ENCODE results near the gene TATDN3. TPM values are rescaled to one million over a fixed set of nuclear protein-coding genes. Genes with fewer than 3 reads are reported as not detected.
A peak's percentile ranks its signal among the peaks of the same experiment; 100 is the strongest.

The TATDN3 gene
- total and polyA plus RNA-seq, 9 of the 15 experiments (the other 6 are each of a cell fraction or from before 2014, with no cell fraction given) = 18.3 to 79.9 (median 28.2) TPM

GRCh38 chr1:212771341-212771740, 20.4 kb upstream of the TATDN3 start:
- in situ Hi-C loops (cut with MboI) = loop anchor here (10.0 kb wide), 1 partner anchor 677 kb away; no protein-coding TSS in a partner anchor
- H3K4me2 ChIP-seq (ENCODE audit: insufficient read depth, low read length) = no peak overlapping the region
- POLR2A ChIA-PET = interaction anchor here (1.1 kb wide), 1 partner anchor 20 kb away, joined by 3 read pairs; the partner anchor contains the start of genes NSL1 and TATDN3

DNA sequence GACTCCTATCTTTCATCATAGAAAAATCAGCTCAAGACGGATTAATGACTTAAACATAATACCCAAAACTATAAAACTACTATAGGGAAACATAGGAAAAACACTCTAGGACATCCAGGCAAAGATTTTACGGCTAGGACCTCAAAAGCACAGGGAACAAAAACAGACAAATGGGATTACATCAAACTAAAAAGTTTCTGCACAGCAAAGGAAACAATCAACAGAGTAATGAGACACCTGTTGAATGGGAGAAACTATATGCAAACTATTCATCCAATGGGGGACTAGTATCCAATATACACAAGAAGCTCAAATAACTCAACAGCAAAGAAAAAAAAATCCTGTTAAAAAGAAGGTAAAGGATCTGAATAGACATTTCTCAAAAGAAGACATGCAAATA, 18.7 kb upstream of the TATDN3 start:
- Histone ChIP-seq H3K9me3 (replicated peaks; ENCODE audit: control insufficient read depth, insufficient read depth, low read depth, low read length) (no peaks in the 10 kb centered on the region), H3K4me1 (replicated peaks in 1 of 2; ENCODE audit: control insufficient read depth in 2 of 2, insufficient read depth in 2 of 2, low read length in 2 of 2) (peaks cover 0 to 5% of the 10 kb centered on the region in 2 experiments; a peak in 3 of 5 replicates), H2AFZ (ENCODE audit: low read depth, low read length) (no peak overlapping the region), H3K9me1 (ENCODE audit: control insufficient read depth, insufficient read depth, low read length) (no peaks in the 10 kb centered on the region), H3K4me2 (ENCODE audit: insufficient read depth, low read length) (no peak overlapping the region), H4K20me1 (replicated peaks; ENCODE audit: control insufficient read depth, insufficient read depth, low read length) (no peaks in the 10 kb centered on the region), H3K4me3 (no peak overlapping the region), H3K79me2 (ENCODE audit: control insufficient read depth, insufficient read depth, low read length) (peaks cover 46% of the 10 kb centered on the region), H3K27ac (ENCODE audit: extremely low read depth, low read depth, low read length) (no peak overlapping the region), H3K36me3 (ENCODE audit: control insufficient read depth, insufficient read depth, low read length) (peaks cover 22% of the 10 kb centered on the region; the same call in 2 of the 3 replicates), H3K27me3 (ENCODE audit: control insufficient read depth in 2 of 2, insufficient read depth in 2 of 2, low read length in 2 of 2) (no peaks in the 10 kb centered on the region), H3K9ac (ENCODE audit: insufficient read depth in 1 of 2, low read depth in 2 of 2, low read length in 2 of 2) (no peak overlapping the region)
- BruUV-seq (replicated peaks) = no TSS peak
- FAIRE-seq (no peak), DNase-seq (ENCODE audit: extremely low read depth in 1 of 4, low spot score in 3 of 4) (no peak), ATAC-seq (no peak)
- intact Hi-C loops (cut with micrococcal nuclease) = no loop called here
- CTCF ChIA-PET (ENCODE audit: low intra/inter-chr PET ratio) = no interaction called here
- in situ Hi-C loops (cut with MboI) = loop anchor here (10.0 kb wide), 1 partner anchor 678 kb away; no protein-coding TSS in a partner anchor
- 79% methylated on average over 2 of the region's 2 CpGs for WGBS (ENCODE audit: insufficient coverage, low coverage, missing lambda C conversion rate)
- POLR2A ChIA-PET = interaction anchor here (1.0 to 2.0 kb wide), 2 partner anchors 15 to 19 kb away, joined by 6 to 7 read pairs; partner anchors contain the start of genes NSL1 and TATDN3
- TF ChIP-seq, protein P1, sequence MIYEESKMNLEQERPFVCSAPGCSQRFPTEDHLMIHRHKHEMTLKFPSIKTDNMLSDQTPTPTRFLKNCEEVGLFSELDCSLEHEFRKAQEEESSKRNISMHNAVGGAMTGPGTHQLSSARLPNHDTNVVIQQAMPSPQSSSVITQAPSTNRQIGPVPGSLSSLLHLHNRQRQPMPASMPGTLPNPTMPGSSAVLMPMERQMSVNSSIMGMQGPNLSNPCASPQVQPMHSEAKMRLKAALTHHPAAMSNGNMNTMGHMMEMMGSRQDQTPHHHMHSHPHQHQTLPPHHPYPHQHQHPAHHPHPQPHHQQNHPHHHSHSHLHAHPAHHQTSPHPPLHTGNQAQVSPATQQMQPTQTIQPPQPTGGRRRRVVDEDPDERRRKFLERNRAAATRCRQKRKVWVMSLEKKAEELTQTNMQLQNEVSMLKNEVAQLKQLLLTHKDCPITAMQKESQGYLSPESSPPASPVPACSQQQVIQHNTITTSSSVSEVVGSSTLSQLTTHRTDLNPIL (CRISPR knock-in tag; IDR thresholded peaks at IDR 0.05) = no peak
- TF ChIP-seq ARID4B (CRISPR knock-in tag; IDR thresholded peaks at IDR 0.05) (no peak), TBP (optimal IDR thresholded peaks at IDR 0.05; ENCODE audit: low read depth, low read length) (no peak), PHF21A (IDR thresholded peaks at IDR 0.05; ENCODE audit: borderline replicate concordance, low read depth) (no peak), CCAR2 (IDR thresholded peaks at IDR 0.05; ENCODE audit: low read depth, low read length) (no peak), POLR2AphosphoS2 (IDR thresholded peaks at IDR 0.05; ENCODE audit: low read length) (no peak), ZNF165 (CRISPR knock-in tag; IDR thresholded peaks at IDR 0.05; ENCODE audit: borderline replicate concordance) (no peak)
- TF ChIP-seq, protein P2, sequence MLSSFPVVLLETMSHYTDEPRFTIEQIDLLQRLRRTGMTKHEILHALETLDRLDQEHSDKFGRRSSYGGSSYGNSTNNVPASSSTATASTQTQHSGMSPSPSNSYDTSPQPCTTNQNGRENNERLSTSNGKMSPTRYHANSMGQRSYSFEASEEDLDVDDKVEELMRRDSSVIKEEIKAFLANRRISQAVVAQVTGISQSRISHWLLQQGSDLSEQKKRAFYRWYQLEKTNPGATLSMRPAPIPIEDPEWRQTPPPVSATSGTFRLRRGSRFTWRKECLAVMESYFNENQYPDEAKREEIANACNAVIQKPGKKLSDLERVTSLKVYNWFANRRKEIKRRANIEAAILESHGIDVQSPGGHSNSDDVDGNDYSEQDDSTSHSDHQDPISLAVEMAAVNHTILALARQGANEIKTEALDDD (IDR thresholded peaks at IDR 0.05) = no peak

More at GRCh38 chr1:212771341-212771740, 20.4 kb upstream of the TATDN3 start:
- H2AFZ ChIP-seq (ENCODE audit: low read depth, low read length) = no peak overlapping the region
- no peak overlapping the region for H3K4me3 ChIP-seq
- H3K9me3 ChIP-seq (replicated peaks; ENCODE audit: control insufficient read depth, insufficient read depth, low read depth, low read length) = no peaks in the 10 kb centered on the region
- H3K9ac ChIP-seq (ENCODE audit: insufficient read depth in 1 of 2, low read depth in 2 of 2, low read length in 2 of 2) = no peak overlapping the region
- H3K27ac ChIP-seq (ENCODE audit: extremely low read depth, low read depth, low read length) = no peak overlapping the region
- H3K9me1 ChIP-seq (ENCODE audit: control insufficient read depth, insufficient read depth, low read length) = no peaks in the 10 kb centered on the region
- no peaks in the 10 kb centered on the region for H4K20me1 ChIP-seq (replicated peaks; ENCODE audit: control insufficient read depth, insufficient read depth, low read length)
- FAIRE-seq (no peak), ATAC-seq (no peak), DNase-seq (ENCODE audit: extremely low read depth in 1 of 4, low spot score in 3 of 4) (no peak)
- CTCF ChIA-PET (ENCODE audit: low intra/inter-chr PET ratio) = no interaction called here
- peaks cover 18% of the 10 kb centered on the region; the same call in 2 of the 3 replicates for H3K36me3 ChIP-seq (ENCODE audit: control insufficient read depth, insufficient read depth, low read length)
- H3K27me3 ChIP-seq (ENCODE audit: control insufficient read depth in 2 of 2, insufficient read depth in 2 of 2, low read length in 2 of 2) = no peaks in the 10 kb centered on the region
- peak; percentile 56; the same call in 1 of the 2 replicates for TF ChIP-seq SPI1 (IDR thresholded peaks at IDR 0.05; ENCODE audit: borderline replicate concordance, low read depth, low read length)
- TF ChIP-seq PHB2 (IDR thresholded peaks at IDR 0.05; ENCODE audit: low read depth) = no peak
- H3K4me1 ChIP-seq (replicated peaks in 1 of 2; ENCODE audit: control insufficient read depth in 2 of 2, insufficient read depth in 2 of 2, low read length in 2 of 2) = peaks cover 0 to 5% of the 10 kb centered on the region in 2 experiments; a peak in 3 of 5 replicates
- intact Hi-C loops (cut with micrococcal nuclease) = no loop called here
- no TSS peak for BruUV-seq (replicated peaks)
- H3K79me2 ChIP-seq (ENCODE audit: control insufficient read depth, insufficient read depth, low read length) = peaks cover 50% of the 10 kb centered on the region
